Thoracic aorta (tissue), 2 donors: ENCODE data around the gene GTF2F1. TPM values are rescaled to one million over a fixed set of nuclear protein-coding genes. Genes with fewer than 3 reads are reported as not detected.

Experiments used
- ATAC-seq: fragments of 150-250 bp; one replicate; pipeline ENCODE4 v1.8.0; 2017; ENCODE audit warnings: low read depth; ENCODE audit not compliant: insufficient number of reproducible peaks, low FRiP score
- DNase-seq: peaks from one replicate; pipeline ENCODE4 v3.0.0-alpha.2; 2020; ENCODE audit warnings: low spot score
- H3K27ac ChIP-seq, 2 donors: fragments of 200-600 bp; sonication (generic); 1 replicate in 1 of 2; 2 replicates in 1 of 2; pipeline ENCODE4 v1.5.1; 2016; ENCODE audit warnings: mild to moderate bottlenecking in 2 of 2, moderate library complexity in 2 of 2
- H3K27me3 ChIP-seq: fragments of 200-600 bp; sonication (generic); replicated peaks from 2 replicates; pipeline ENCODE4 v1.6.0; 2016; ENCODE audit warnings: mild to moderate bottlenecking; ENCODE audit not compliant: insufficient read depth
- H3K36me3 ChIP-seq: fragments of 200-600 bp; sonication (generic); one replicate; pipeline ENCODE4 v1.5.1; 2016
- H3K4me1 ChIP-seq, 2 donors: fragments of 200-600 bp; sonication (generic); 1 replicate in 1 of 2; 2 replicates in 1 of 2; pipeline versions ENCODE4 v1.5.1 to v1.6.0; 2016; ENCODE audit warnings: low read depth in 2 of 2, mild to moderate bottlenecking in 1 of 2; ENCODE audit not compliant: control insufficient read depth in 1 of 2
- H3K4me3 ChIP-seq: fragments of 200-600 bp; sonication (generic); 2 replicates; pipeline ENCODE4 v1.5.1; 2016; ENCODE audit warnings: mild to moderate bottlenecking
- H3K9me3 ChIP-seq: fragments of 200-600 bp; sonication (generic); 2 replicates; pipeline ENCODE4 v1.5.1; 2016
- CTCF ChIP-seq: fragments of 200-600 bp; sonication (generic); IDR thresholded peaks from one replicate; pipeline ENCODE4 v1.5.1; 2019; ENCODE audit warnings: antibody characterized with exemption
- total RNA-seq, 2 donors: library from RNA; depleted of rRNA; stranded (reverse); fragments of >200 nt; gene quantifications; one replicate each; pipeline versions ENCODE4 v1.1.0 to v1.2.3, GENCODE V29; 2016

Gene GTF2F1
- total RNA-seq, 2 donors from 2014 or later = 22.7 to 27.7 TPM

DNA sequence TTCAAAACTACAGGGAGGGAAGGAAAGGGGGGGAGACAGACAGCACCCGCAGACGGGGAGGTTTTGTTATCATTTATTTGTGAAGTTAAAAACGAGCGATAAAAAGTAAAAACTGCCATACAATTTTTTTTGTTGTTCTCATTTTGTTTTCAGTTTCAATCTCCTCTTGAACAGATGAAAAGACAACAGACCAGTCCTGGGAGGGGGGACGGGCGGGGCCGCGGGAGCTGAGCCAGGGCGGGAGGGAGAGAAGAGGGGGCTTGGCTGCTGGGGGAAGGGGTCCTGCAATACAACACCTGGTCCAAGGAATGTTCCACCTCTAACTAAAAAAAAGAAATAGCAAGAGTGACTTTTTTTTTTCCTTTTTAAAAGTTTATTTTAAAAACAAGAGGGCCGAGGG is 20.3 kb upstream of the GTF2F1 start:
- DNase-seq = no peak
- TF ChIP-seq CTCF = no peak
- Histone ChIP-seq H3K36me3 (peaks cover 42% of the 10 kb centered on the region), H3K27ac (no peak overlapping the region), H3K9me3 (no peaks in the 10 kb centered on the region), H3K27me3 (no peaks in the 10 kb centered on the region), H3K4me1 (no peaks in the 10 kb centered on the region), H3K4me3 (no peak overlapping the region)
- no peak for ATAC-seq

GRCh38 chr19:6412447-6413091 is 19.6 kb upstream of the GTF2F1 start:
- Histone ChIP-seq H3K4me1 (no peaks in the 10 kb centered on the region), H3K36me3 (peaks cover 36% of the 10 kb centered on the region), H3K27me3 (no peaks in the 10 kb centered on the region), H3K27ac (no peak overlapping the region), H3K4me3 (no peak overlapping the region), H3K9me3 (no peaks in the 10 kb centered on the region)
- TF ChIP-seq CTCF = peak; percentile 41
- ATAC-seq = no peak
- DNase-seq = no peak

GRCh38 chr19:6412061-6412446 is 19.1 kb upstream of the GTF2F1 start:
- no peak overlapping the region for H3K27ac ChIP-seq
- no peak for DNase-seq
- H3K4me1 ChIP-seq = no peaks in the 10 kb centered on the region
- no peaks in the 10 kb centered on the region for H3K27me3 ChIP-seq
- H3K36me3 ChIP-seq = peaks cover 31% of the 10 kb centered on the region
- H3K4me3 ChIP-seq = no peak overlapping the region
- ATAC-seq = no peak
- H3K9me3 ChIP-seq = no peaks in the 10 kb centered on the region
- TF ChIP-seq CTCF = no peak

GRCh38 chr19:6409346-6409745 is 16.4 kb upstream of the GTF2F1 start:
- ATAC-seq = no peak
- peaks cover 4% of the 10 kb centered on the region for H3K36me3 ChIP-seq
- no peak for TF ChIP-seq CTCF
- DNase-seq = no peak
- no peak overlapping the region for H3K4me3 ChIP-seq
- no peaks in the 10 kb centered on the region for H3K4me1 ChIP-seq
- no peaks in the 10 kb centered on the region for H3K27me3 ChIP-seq
- H3K27ac ChIP-seq = no peak overlapping the region
- no peaks in the 10 kb centered on the region for H3K9me3 ChIP-seq

DNA sequence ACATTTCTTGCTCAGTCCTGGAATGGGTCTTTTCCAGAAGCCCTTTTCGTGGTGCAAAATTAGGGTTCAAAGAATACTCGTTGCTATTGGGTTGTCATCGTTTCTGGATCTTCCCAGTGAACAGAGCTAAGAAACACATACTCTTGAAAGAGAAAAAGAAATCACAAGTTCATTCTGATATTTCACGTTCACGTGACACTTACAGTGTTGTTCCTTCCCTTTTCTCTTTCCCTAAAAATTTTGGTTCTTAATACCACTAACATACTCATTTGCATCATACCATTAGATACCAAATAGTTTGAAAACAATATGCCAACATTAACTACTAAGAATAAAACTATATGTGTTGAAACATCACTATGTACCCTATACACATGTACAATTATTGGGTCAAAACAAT is 13.4 kb upstream of the GTF2F1 start:
- DNase-seq = no peak
- no peak for ATAC-seq
- H3K36me3 ChIP-seq = no peaks in the 10 kb centered on the region

More for the DNA sequence above, 13.4 kb upstream of the GTF2F1 start:
- Histone ChIP-seq H3K4me3 (no peak overlapping the region), H3K27me3 (no peaks in the 10 kb centered on the region), H3K9me3 (no peaks in the 10 kb centered on the region), H3K4me1 (no peaks in the 10 kb centered on the region), H3K27ac (no peak overlapping the region)
- TF ChIP-seq CTCF = no peak
